Measurements from ENCODE around the gene CDHR5. TPM values are rescaled to one million over a fixed set of nuclear protein-coding genes. Genes with fewer than 3 reads are reported as not detected.

Gene CDHR5
- total RNA-seq, 2 donors from 2014 or later: 140 to 310 TPM

- H3K4me3 ChIP-seq: no peak overlapping the region
- no peak for TF ChIP-seq CTCF (IDR thresholded peaks at IDR 0.05)
- no peaks in the 10 kb centered on the region for H3K9me3 ChIP-seq
- H3K27ac ChIP-seq: no peak overlapping the region
- intact Hi-C loops (cut with DNase I): no loop called here
- peaks cover 8% of the 10 kb centered on the region for H3K4me1 ChIP-seq
- no peak for DNase-seq
- no peaks in the 10 kb centered on the region for H3K27me3 ChIP-seq
- H3K9ac ChIP-seq (ENCODE audit: low read depth in 2 of 2, low read length in 2 of 2): no peak overlapping the region
- H3K36me3 ChIP-seq: no peaks in the 10 kb centered on the region
Measured at GRCh38 chr11:571802-572185, 53.0 kb downstream of the CDHR5 start.

GRCh38 chr11:569158-569885 is 55.4 kb downstream of the CDHR5 start:
- H3K9ac ChIP-seq (ENCODE audit: low read depth in 2 of 2, low read length in 2 of 2): peak overlapping the region; percentile 81 to 94
- H3K9me3 ChIP-seq: no peaks in the 10 kb centered on the region
- no peaks in the 10 kb centered on the region for H3K4me1 ChIP-seq
- intact Hi-C loops (cut with DNase I): no loop called here
- H3K27ac ChIP-seq: peak overlapping the region; percentile 75
- no peaks in the 10 kb centered on the region for H3K36me3 ChIP-seq
- peak overlapping the region; percentile 63 for H3K4me3 ChIP-seq
- no peak for TF ChIP-seq CTCF (IDR thresholded peaks at IDR 0.05)
- no peak for DNase-seq
- no peaks in the 10 kb centered on the region for H3K27me3 ChIP-seq

GRCh38 chr11:568306-569157 is 56.2 kb downstream of the CDHR5 start:
- no peak for TF ChIP-seq CTCF (IDR thresholded peaks at IDR 0.05)
- peak overlapping the region; percentile 86 for H3K27ac ChIP-seq

GRCh38 chr11:567629-568292 is 57.0 kb downstream of the CDHR5 start:
- H3K4me1 ChIP-seq: no peaks in the 10 kb centered on the region
- TF ChIP-seq CTCF (IDR thresholded peaks at IDR 0.05): no peak
- intact Hi-C loops (cut with DNase I): no loop called here
- no peaks in the 10 kb centered on the region for H3K27me3 ChIP-seq
- H3K9ac ChIP-seq (ENCODE audit: low read depth in 2 of 2, low read length in 2 of 2): peak overlapping the region; percentile 73 to 91
- no peaks in the 10 kb centered on the region for H3K9me3 ChIP-seq
- peak overlapping the region; percentile 63 for H3K4me3 ChIP-seq
- DNase-seq: no peak
- H3K36me3 ChIP-seq: no peaks in the 10 kb centered on the region
- H3K27ac ChIP-seq: peak overlapping the region; percentile 86

More at GRCh38 chr11:568306-569157, 56.2 kb downstream of the CDHR5 start:
- intact Hi-C loops (cut with DNase I): no loop called here
- Histone ChIP-seq H3K9me3 (no peaks in the 10 kb centered on the region), H3K9ac (ENCODE audit: low read depth in 2 of 2, low read length in 2 of 2) (peak overlapping the region; percentile 81 to 94), H3K27me3 (no peaks in the 10 kb centered on the region), H3K36me3 (no peaks in the 10 kb centered on the region), H3K4me3 (peak overlapping the region; percentile 63), H3K4me1 (no peaks in the 10 kb centered on the region)
- DNase-seq: peak; percentile 94

GRCh38 chr11:567011-567628 is 57.6 kb downstream of the CDHR5 start:
- H3K27ac ChIP-seq: peak overlapping the region; percentile 86
- peak overlapping the region; percentile 63 for H3K4me3 ChIP-seq
- intact Hi-C loops (cut with DNase I): no loop called here
- TF ChIP-seq CTCF (IDR thresholded peaks at IDR 0.05): no peak
- no peaks in the 10 kb centered on the region for H3K9me3 ChIP-seq
- H3K27me3 ChIP-seq: no peaks in the 10 kb centered on the region
- H3K9ac ChIP-seq (ENCODE audit: low read depth in 2 of 2, low read length in 2 of 2): peak overlapping the region; percentile 73 to 91
- no peak for DNase-seq
- no peaks in the 10 kb centered on the region for H3K36me3 ChIP-seq
- peaks cover 5% of the 10 kb centered on the region for H3K4me1 ChIP-seq
